Measurements from ENCODE around the gene BMERB1.
A peak's percentile ranks its signal among the peaks of the same experiment; 100 is the strongest.

Gene BMERB1

DNA sequence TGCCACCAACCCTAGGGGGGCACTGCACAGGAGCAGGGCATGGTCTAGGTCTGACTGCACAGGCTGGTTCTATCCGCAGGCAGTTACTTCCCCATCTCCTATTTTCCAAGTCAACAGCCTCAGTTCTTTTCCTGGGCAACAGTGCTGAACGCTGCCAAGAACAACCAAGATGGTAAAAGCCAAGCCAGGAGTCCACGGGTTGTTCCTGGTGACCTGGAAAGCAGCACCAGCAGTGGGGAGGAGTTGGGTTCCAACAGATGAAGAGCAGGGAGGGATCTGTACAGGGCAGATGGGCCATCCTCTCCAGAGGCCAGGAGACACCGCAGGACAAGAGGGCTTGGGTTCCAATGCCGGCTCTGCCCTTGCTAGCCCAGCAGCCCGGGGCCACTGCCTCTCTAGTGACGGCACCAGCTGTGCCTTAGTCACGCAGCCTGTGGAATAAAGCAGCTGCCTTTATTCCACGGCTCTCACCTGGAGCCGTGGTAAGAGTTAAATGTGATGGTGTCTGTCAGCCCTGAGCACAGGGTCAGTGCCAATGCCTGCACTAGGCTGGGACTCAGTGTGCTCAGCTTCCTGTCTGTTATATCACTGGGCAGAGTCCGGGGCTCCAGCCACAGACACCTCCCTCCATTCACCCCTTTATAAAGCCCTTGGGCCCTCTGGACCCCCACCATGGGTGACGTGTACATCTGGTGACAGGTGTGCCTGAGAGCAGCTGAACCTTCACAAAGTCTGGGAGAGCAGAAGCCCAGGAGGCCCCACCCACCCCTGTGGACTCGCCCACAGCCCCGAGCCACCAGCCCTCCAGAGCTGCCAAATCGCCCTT lies 163.6 kb downstream of the BMERB1 start:
- CTCF ChIA-PET = no interaction called here
- POLR2A ChIA-PET (ENCODE audit: low non-redundant PET) = no interaction called here
- peak overlapping the region; percentile 10; the same call in 1 of the 2 replicates for H3K27ac ChIP-seq
- TF ChIP-seq, protein P1, sequence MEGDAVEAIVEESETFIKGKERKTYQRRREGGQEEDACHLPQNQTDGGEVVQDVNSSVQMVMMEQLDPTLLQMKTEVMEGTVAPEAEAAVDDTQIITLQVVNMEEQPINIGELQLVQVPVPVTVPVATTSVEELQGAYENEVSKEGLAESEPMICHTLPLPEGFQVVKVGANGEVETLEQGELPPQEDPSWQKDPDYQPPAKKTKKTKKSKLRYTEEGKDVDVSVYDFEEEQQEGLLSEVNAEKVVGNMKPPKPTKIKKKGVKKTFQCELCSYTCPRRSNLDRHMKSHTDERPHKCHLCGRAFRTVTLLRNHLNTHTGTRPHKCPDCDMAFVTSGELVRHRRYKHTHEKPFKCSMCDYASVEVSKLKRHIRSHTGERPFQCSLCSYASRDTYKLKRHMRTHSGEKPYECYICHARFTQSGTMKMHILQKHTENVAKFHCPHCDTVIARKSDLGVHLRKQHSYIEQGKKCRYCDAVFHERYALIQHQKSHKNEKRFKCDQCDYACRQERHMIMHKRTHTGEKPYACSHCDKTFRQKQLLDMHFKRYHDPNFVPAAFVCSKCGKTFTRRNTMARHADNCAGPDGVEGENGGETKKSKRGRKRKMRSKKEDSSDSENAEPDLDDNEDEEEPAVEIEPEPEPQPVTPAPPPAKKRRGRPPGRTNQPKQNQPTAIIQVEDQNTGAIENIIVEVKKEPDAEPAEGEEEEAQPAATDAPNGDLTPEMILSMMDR (conservative IDR thresholded peaks at IDR 0.05; ENCODE audit: low read depth) = no peak
- DNase-seq (ENCODE audit: low spot score) = no peak

DNA sequence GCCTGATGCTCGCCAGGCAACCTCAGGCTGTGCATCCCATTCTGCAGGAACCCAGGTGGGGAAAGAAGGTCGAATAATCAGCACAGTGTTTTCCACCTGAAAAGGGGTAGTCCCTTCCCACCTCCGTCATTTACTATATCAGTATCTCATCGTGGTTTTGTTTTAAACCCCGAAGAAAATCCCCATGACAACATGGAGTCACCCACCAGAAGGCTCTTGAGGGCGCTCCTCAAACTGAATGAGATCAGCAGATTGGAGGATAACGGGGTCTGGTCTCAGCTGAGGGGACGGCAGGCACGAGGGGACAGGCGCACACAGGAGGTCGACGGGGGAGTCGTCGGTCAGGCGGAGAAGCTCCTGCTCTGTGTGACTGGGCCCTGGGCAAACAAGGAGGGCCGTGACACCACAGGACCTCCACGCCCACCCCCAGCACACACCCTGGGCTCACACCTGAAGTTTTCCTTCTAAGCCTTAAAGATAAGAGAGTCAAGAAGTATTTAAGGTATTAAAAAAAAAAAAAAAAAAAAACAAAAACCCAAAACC lies 164.3 kb downstream of the BMERB1 start:
- TF ChIP-seq, protein P1 (conservative IDR thresholded peaks at IDR 0.05; ENCODE audit: low read depth) = no peak
- DNase-seq (ENCODE audit: low spot score) = no peak
- H3K27ac ChIP-seq = 0 out of 2 replicates have a peak overlapping the region, but pooled peaks have one; percentile 10
- ChIA-PET POLR2A (ENCODE audit: low non-redundant PET) (no interaction called here), CTCF (no interaction called here)

DNA sequence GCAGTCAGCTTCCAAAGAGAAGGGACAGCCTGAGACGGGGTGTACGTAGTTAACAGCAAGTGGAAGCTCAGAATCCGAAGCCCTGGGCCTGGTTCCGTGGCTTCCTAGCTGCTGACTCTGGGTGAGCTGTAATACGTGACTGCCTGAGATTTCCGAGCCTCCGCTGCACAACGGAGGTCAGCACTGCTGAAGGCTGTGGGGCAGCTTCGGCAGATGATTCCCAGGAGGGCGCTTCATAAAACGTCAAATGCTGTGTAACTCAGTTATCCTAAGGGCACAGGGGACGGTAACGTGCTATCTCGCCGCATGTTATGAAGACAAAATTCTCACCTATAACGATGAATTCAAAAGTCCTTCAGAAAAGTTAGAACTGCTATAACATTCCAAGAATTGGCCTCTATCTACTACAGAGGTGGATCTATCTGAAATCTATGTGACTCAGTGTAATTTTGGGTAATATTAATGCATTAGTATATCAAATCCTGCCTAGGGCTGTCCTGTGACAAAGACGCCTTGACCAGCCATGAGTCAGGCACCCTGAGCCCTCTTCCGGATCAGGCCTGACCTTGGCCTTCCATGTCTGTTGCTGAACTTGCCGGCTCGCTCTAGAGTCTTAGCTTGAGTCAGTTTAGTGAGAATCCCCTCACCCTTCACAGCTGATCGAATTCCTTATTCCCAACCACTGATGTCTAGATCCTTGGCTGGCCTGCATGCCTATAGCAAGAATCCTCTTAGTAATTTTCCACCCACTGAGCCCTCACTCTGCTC lies 165.1 kb downstream of the BMERB1 start:
- no peak overlapping the region for H3K27ac ChIP-seq
- POLR2A ChIA-PET (ENCODE audit: low non-redundant PET) = no interaction called here
- TF ChIP-seq, protein P1 (conservative IDR thresholded peaks at IDR 0.05; ENCODE audit: low read depth) = no peak
- DNase-seq (ENCODE audit: low spot score) = no peak
- CTCF ChIA-PET = no interaction called here

DNA sequence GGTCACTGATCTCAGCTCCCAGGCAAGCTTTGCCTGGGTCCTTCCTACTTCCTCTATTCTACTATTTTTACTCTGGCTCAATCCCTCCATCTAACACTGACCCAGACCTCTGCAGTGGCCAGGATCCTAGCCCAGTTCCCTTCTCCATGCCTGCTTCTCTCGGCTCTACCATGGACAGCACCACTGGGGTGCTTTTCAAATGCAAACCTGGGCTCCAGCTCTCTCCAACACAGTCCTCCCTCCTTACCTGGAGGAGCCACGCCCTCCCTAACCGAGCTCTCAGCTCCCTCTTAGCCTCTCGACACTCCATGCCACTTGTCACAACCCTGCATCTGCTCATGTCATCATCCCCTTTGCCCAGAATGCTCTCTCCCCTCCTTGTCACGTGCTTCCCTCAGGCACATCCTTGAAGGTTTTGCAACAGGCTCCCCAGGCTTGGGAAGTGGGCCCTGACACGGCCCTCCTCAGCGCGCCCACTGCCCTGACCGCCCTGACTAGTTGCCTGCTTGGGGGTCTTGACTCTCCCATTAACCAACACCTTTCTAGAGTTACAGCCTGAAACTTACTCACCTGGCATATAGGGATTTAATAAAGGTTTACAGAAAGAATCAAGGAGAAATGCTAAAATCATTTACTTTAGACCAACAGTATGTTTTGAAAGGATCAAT lies 167.0 kb downstream of the BMERB1 start:
- POLR2A ChIA-PET (ENCODE audit: low non-redundant PET) = no interaction called here

DNA sequence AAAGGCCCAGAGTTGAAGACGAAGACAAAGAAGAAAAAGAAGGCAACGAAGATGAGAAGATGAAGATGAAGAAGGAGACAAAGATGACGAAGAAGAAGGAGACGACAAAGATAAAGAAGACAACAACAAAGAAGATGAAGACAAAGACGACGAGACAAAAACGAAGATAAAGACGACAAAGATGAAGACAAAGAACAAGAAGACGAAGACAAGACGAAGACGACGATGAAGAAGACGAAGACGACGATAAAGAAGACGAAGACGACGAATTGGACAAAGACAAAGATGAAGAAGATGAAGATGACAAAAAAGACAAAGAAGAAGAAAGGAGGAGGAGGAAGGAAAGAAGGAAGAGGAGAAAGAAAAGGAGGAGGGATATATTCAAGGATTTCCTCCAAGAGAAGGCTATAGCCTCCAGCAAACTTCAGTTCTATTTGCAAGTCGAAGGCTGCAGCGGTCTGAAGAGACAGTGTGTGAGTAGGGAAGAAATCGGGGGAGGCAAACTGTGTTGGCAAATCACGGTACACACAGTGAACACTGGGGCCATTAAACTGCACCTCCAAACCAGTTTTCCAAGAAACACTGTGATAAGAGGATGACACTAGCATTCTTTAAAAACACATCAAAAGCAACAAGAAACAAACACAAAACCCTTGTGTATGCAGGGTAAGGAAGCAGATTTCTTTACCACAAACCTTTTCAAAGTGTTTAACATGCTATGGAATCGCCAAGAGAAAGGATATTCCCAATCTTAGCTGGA lies 168.1 kb downstream of the BMERB1 start:
- CTCF ChIA-PET = no interaction called here

More for the DNA sequence above, 167.0 kb downstream of the BMERB1 start:
- TF ChIP-seq, protein P1 (conservative IDR thresholded peaks at IDR 0.05; ENCODE audit: low read depth) = no peak
- CTCF ChIA-PET = no interaction called here
- no peak overlapping the region for H3K27ac ChIP-seq
- DNase-seq (ENCODE audit: low spot score) = no peak

More for the DNA sequence above, 168.1 kb downstream of the BMERB1 start:
- POLR2A ChIA-PET (ENCODE audit: low non-redundant PET) = no interaction called here
- H3K27ac ChIP-seq = no peak overlapping the region
- TF ChIP-seq, protein P1 (conservative IDR thresholded peaks at IDR 0.05; ENCODE audit: low read depth) = no peak
- no peak for DNase-seq (ENCODE audit: low spot score)
